Tongue (tissue), 3 donors: ENCODE measurements around the gene GPR82. TPM values are rescaled to one million over a fixed set of nuclear protein-coding genes. Genes with fewer than 3 reads are reported as not detected.
A peak's percentile ranks its signal among the peaks of the same experiment; 100 is the strongest.
"Not testable (repeated sequence)": the region's sequence is repeated elsewhere in the genome, so short reads cannot be mapped to it uniquely, and the experiment has no call there.

ENCODE experiments used
- DNase-seq: peaks from one replicate; pipeline ENCODE4 v3.0.0-alpha.2; 2015
- small RNA-seq: library from RNA; depleted of rRNA; stranded (forward); fragments of <200 nt; gene quantifications from one replicate; pipeline ENCODE3, GENCODE V24; 2014; ENCODE audit warnings: low replicate concordance
- total RNA-seq: library from RNA; depleted of rRNA; stranded (reverse); fragments of >200 nt; gene quantifications from one replicate; pipeline ENCODE4 v1.2.3, GENCODE V29; 2014

GPR82 gene
- total RNA-seq, 1 donor from 2014 or later = 0.10 TPM

DNA sequence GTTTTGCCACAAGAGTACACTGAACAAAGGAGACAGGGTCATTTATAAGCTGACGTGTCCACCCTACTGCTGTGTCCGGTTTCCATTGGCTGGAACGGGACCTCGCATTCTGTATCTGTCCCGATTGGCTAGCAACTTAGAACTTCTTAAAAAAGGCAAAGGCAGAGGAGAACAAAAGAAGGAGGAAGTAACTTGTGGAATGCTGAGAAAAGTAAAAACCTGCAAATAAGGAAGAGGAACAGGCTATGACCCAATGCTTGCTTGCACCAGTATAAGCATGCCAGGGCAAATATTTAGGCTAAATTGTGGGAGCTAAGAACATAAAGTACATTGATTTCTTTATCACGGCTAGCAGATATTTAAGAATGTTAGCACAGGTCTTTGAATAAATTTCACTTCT lies 4.4 kb upstream of the GPR82 start:
- not testable (repeated sequence) for DNase-seq

DNA sequence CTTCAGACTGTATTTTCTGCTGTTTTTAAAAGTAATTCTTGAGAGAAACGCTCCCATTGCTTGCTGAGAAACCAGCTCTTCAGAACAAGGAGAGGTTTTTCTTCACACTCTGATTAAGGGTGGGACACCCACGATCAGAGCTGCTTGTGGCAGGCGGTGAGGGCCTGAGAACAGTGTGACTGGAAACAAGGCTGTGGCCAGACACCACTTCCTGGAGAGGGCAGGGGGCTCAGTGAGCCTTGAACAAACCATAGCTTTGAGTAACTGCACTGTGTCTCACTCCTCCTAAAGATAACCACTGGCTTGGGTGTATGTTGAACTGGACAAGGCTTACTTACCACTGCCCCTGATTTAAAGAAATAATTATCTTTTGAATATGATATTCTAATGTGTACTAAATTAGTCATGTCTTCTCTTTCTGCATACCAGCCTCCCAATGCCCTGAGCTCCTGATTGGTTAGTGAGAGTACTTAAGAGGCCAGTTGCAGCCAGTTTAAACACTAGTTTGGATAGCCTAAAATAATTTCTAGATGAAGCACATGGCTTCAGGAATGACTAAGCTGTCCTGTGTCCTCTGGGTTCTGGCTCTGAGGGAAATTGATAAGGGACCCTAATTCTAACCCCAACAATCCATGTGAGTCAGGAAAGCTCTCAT lies 3.7 kb upstream of the GPR82 start:
- no peak for DNase-seq

DNA sequence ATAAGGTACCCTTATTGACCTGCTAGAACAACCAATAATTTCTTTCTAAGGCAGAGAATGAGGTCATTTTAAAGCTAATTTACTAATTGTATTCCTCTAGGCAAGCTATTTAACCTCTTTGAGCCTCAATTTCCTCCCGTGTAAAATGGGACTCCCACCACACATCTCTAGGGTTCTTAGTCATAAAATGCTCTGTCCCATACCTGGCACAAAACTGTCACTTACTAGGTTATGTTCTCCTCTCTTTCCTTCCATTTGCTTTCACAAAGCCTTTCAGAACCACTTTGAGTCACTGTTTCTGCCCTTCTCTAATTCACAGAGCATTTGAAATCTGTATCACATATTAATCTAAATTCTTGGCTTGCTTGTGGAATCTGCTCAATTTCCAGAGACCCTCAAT lies 2.4 kb upstream of the GPR82 start:
- no peak for DNase-seq

DNA sequence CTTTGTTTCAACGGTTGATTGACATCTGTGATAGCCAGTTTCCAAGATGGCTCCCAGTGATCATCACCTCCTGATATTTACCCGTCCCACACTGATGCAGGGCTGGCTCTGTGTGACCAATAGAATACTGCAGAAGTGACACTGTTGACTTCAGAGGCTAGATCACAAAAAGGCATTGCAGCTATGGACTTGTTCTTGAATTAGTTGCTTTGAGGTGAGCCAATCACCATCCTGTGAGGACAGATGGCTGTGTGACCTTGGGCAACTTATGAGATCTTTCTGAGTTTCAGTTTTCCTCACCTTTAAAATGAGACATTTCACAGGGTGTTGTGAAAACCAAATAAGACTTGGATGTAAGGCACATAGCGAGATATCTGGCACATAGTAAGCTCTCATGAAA lies 1.8 kb upstream of the GPR82 start:
- DNase-seq = no peak

DNA sequence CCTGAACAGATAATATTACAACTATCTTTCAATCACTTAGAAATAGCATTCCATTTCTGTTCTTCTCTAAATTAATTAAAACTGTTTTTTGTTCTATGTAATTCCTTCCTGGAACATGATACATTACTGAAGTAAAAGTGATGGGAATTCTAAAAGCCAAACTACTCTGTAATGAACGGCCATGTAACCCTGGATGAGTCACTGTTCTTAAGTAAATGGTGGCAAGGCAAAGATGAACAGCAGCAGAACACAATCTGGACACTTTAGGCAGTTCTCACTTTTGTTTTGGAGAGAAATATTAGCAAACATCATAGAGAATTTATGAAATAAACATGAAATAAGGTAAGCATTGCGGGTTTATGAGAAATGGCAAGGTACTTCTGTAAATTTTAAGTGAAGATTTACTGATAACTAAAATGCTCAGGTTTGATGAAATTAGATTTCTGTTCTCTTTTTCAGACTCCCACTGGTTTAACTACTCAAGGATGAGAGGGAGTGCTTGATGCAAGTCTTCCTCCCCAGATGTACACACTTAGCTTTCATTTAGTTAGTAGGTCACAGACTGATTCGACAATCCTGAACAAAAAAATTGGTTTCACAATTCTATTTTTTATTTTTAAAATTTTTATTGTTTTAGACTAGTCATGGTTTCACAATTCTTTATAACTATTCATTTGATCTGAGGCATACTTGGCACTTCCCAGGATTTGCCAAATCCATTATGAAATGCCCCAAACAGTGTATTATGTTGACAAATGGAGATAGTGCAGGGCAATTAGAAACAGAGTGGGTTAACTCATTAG lies 964 bp upstream of the GPR82 start:
- no peak for DNase-seq

DNA sequence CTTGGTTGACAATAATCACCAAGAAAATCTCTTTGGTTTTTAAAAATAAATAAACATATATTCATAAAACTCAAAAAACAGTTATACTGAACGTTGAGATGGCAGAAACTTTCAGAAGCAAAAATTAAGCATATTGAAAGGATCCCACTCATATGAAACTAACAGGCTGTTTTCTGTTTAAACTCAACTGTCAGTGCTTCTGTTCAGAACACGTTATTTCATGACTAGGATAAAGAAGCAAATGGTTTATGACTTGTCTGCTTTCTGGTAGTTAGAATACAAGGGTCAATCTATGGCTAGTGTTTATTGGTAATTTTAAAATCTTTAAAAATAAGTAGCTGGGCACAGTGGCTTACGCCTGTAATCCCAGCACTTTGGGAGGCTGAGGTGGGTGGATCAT lies 4.1 kb downstream of the GPR82 start:
- no peak for DNase-seq

DNA sequence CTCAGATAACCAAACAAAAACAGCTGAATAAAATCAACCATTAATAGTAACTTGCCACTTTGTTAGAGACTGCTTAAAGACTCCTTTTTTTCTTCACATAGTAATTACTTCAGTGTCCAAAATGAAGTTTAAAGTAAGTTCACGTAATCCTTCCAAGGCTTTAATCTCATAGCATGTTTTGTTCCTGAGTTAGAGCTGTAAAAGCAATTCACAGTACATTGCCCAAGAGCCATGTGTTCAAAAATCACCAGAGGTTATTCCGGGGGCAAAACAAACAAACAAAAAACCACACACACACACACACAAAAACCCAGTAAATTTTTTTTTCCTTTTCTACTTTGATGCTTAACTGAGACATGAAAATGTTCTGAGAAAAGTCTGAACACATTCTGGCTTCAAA lies 6.1 kb downstream of the GPR82 start:
- no peak for DNase-seq

DNA sequence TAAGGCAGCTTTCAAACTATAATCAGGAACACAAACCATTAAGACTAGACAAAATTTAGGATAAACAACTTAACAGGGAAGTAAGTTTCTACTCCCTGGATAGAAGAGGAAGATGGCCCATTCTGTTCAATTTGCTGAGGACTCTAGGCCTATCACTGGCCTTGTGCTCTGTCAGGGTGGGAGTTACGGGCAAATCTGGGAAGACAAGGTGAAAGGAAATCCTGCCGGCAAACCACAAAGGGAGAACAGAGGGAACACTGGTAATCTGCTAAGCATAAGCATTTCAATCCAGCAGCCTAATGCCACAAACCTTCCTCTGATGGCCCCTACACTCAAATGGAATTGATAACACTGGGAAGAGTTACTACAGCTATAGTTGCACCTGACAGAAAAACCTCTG lies 8.3 kb downstream of the GPR82 start:
- no peak for DNase-seq

DNA sequence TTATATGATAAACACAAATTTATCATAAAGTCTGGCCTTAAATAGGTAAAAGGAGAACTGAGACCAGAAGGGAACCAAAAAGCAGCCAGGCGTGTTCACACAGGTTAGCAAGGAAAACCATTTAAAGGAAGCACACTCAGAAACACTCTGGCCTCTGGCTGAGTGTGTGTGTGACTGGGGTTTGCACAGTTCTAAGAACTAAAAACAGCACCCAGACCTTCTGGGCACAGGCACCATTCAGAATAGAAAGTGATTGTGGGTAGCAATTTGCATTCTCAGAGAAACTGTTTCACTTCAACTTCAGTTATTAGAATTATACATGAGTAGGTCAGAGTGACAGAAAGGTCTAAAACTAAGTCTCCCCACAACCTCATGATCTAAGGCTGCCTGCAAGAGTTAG lies 10.0 kb downstream of the GPR82 start:
- DNase-seq = no peak

DNA sequence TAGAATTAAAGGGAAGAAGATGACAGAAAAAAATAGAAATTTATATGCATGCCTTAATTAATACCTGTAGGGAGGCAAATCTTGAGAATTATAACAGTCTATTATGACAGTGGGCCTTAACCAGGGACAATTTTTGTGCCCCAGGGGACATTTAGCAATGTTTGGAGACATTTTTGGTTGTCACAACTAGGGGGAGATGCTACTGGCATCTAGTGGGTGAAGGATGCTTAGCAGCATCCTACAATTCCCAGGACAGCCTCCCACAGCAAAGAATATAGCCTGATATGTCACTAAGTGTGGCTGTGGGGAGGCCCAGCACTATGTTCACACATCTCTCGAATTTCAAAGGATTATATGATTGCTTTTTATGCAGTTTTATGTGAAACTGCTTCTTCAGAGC lies 10.5 kb downstream of the GPR82 start:
- DNase-seq = peak; percentile 2

DNA sequence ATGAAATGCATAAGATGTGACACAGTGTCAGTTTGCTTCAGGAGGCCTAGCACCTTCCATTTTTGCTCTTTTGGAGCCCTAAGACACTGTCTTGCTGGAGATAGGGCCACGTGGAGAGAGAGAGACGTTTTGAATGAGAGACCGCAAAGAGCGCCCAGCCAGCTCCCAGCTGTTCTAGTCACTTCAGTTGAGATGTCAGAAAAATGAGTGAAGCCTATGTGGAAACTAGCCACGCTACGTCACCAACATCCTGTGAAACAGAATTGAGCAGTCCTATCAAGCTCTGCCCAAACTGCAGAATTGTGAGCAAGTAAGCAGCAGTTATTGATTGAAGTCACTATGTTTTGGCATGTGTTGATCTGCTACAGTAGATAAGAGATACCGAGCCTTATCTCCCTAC lies 13.1 kb downstream of the GPR82 start:
- peak; percentile 2 for DNase-seq

DNA sequence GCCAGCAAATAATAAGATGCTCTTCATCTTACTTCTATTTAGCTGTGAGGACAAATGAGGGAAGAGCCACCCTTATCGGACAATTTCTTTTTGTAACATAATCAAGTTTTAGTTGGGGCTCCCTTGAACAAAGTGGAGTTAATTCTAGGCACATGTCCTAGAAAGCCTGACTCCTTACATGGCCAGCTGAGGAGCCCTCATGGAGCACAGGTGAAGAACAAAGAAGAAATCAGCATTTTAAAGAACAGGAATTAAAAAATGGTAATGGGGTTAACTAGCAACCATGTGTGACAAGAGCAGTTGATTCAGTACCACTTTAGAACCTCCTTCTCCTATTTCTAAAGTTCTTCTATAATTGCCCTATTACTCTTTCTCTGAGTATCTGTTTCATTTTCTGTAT lies 15.9 kb downstream of the GPR82 start:
- no peak for DNase-seq

DNA sequence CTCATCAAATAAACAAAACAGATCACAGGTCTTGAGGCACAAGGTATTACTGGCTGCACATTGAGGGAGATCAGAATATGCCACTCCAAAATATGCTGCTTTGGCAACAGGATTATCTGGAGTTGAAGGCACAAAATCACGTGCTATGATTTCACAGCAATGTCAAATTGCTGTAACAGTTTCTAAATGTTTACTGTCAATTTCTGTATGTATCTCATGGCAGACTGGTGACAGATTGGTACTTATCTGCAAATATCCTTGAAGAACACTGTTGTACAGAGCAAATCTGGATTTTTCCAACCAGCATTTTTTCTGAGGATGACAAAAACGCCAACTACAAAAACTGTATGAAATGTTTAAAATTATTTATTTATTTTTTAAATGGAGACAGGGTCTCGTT lies 26.7 kb downstream of the GPR82 start:
- no peak for DNase-seq

DNA sequence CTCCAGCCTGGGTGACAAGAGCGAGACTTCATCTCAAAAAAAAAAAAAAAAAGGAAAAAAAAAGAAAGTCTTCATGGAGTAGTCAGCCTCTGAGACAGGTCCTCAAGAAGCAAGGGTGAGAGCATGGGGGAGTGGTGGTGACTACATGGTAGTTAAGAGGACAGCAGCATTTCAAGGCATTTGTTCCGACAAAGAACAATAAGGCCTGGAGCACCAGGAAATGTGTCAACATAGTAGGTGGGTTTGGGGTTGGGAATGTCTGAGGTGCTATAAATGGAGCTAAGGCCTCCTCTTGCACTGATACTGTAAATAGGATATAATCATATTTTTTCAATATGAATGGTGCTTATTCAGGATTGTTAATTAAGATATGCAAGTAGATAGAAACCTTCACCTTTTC lies 34.4 kb downstream of the GPR82 start:
- DNase-seq = no peak

DNA sequence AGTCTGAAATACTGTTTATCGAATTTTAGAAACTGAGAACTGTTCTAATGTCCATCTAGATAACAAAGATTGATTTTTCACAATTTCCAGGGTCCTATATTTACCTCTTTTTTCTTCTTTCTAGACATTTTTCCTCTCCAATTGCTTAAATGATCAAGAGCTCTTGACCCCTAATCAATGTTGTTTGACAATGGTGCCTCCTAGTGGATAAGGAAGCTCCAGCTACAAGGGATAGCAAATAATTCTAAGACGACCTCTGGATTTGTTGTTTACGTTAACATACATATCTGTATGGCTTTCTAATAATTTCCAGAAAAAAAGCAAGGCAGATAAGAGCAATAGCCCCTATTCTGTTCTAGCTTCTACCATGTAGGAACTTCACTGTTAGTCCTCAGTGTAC lies 35.8 kb downstream of the GPR82 start:
- peak; percentile 5 for DNase-seq

DNA sequence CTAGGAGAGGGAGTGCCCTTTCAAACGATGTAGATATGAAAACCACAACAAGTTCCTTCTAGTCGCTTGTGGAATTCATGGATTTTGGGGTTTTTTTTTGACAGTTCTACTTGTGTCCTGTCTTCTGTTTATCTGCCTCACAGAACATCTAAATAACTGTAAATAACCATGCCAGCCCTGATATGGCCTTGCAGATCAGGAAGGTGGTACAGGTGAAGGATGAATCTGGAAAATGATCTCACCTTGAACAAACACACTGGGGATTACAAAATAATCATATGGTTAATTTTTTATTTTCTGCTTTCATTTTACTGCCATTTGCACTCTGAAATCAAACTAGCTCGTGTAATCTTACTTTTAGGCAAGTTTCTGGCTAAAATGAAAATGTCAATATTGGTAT lies 37.2 kb downstream of the GPR82 start:
- DNase-seq = no peak

DNA sequence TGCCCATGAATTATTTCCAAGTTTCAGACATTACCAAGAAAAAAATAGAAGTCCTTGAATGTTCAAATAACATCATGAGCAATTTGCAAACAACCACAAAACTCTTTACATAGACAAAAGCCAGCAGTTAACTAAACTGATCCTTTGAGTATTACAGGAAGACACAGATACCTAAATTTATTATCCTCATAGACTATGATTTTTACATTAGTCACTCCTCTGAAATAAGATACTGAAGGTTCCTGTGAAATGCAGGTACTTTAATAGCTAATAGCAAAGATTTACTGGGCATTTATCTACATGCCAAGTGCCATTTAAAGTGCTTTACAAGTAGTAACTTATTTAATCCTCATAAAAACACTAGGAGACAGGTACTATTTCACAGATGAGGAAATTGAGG lies 37.7 kb downstream of the GPR82 start:
- DNase-seq = no peak

DNA sequence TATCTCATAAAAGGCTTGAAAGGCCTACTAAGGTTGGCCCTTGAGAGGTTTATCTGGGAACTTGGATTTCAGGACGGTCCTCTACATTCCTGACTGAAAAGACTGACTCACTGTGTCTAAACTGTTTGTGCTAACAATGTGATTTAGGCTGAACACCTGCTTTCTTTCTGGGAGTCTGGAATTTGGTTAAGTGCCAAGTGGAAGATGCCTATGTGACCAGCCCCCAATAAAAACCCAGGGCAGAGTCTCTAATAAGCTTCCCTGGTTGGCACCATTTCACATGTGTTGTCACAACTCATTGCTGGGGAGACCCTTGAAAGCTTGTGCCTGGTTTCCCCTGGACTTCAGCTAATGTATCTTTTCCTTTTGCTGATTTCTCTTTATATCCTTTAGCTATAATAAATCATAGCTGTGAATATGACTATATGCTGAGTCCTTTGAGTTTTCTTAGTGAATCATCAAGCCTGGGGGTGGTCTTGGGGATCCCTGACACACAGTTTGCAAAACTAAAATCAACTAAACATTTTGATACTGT lies 55.1 kb downstream of the GPR82 start:
- peak; percentile 58 for DNase-seq

Small RNA genes lying within 50 kb of the gene (small RNA-seq; reads per million reads assigned to genes)
- not detected for gene RN7SL144P

Other genes with a start within 250 kb of the GPR82 start
- 2.7 TPM for gene GPR34, start 35.2 kb upstream of the GPR82 start, total RNA-seq
- 92.8 TPM for gene CASK, start 199.4 kb downstream of the GPR82 start, total RNA-seq